ENCODE results near the gene LLGL2. TPM values are rescaled to one million over a fixed set of nuclear protein-coding genes. Genes with fewer than 3 reads are reported as not detected.

The LLGL2 gene
- total RNA-seq, 1 donor from 2014 or later = 111 TPM

- TF ChIP-seq CTCF (IDR thresholded peaks at IDR 0.05) = no peak
- peak in 1 of 2 donors; percentile 4 for ATAC-seq
- H3K27me3 ChIP-seq (ENCODE audit: low read depth) = no peaks in the 10 kb centered on the region
- H3K9me3 ChIP-seq = no peaks in the 10 kb centered on the region
- H3K27ac ChIP-seq = peak overlapping the region; percentile 86
- peaks cover 60% of the 10 kb centered on the region for H3K4me1 ChIP-seq
- H3K4me3 ChIP-seq = peak overlapping the region; percentile 68
- intact Hi-C loops (cut with DNase I) = no loop called here
- DNase-seq = peak; percentile 85
- peaks cover 26% of the 10 kb centered on the region for H3K36me3 ChIP-seq
These were observed 13.6 kb upstream of the LLGL2 start for GRCh38 chr17:75511610-75512575.

GRCh38 chr17:75512926-75513640 lies 12.4 kb upstream of the LLGL2 start:
- Histone ChIP-seq H3K9me3 (no peaks in the 10 kb centered on the region), H3K4me3 (peak overlapping the region; percentile 68), H3K36me3 (peaks cover 14% of the 10 kb centered on the region), H3K27me3 (ENCODE audit: low read depth) (no peaks in the 10 kb centered on the region), H3K4me1 (peaks cover 69% of the 10 kb centered on the region), H3K27ac (peak overlapping the region; percentile 86)
- intact Hi-C loops (cut with DNase I) = no loop called here
- ATAC-seq (no peak), DNase-seq (no peak)
- no peak for TF ChIP-seq CTCF (IDR thresholded peaks at IDR 0.05)

GRCh38 chr17:75513641-75514000 lies 11.9 kb upstream of the LLGL2 start:
- ATAC-seq = no peak
- Histone ChIP-seq H3K27ac (peak overlapping the region; percentile 86), H3K27me3 (ENCODE audit: low read depth) (no peaks in the 10 kb centered on the region), H3K36me3 (peaks cover 13% of the 10 kb centered on the region), H3K9me3 (no peaks in the 10 kb centered on the region), H3K4me1 (peaks cover 65% of the 10 kb centered on the region), H3K4me3 (peak overlapping the region; percentile 68)
- no peak for TF ChIP-seq CTCF (IDR thresholded peaks at IDR 0.05)
- intact Hi-C loops (cut with DNase I) = no loop called here
- peak; percentile 43 for DNase-seq

- Histone ChIP-seq H3K36me3 (peaks cover 14% of the 10 kb centered on the region), H3K27me3 (ENCODE audit: low read depth) (no peaks in the 10 kb centered on the region), H3K4me1 (peaks cover 59% of the 10 kb centered on the region), H3K4me3 (peak overlapping the region; percentile 68), H3K9me3 (no peaks in the 10 kb centered on the region), H3K27ac (peak overlapping the region; percentile 86)
- no peak for TF ChIP-seq CTCF (IDR thresholded peaks at IDR 0.05)
- ATAC-seq (no peak), DNase-seq (peak; percentile 57)
- intact Hi-C loops (cut with DNase I) = no loop called here
These were observed 11.1 kb upstream of the LLGL2 start for GRCh38 chr17:75514299-75514918.

- H3K4me3 ChIP-seq = peak overlapping the region; percentile 68
- DNase-seq (peak; percentile 51), ATAC-seq (peak; percentile 0 to 1)
- TF ChIP-seq CTCF (IDR thresholded peaks at IDR 0.05) = no peak
- no peaks in the 10 kb centered on the region for H3K9me3 ChIP-seq
- H3K27me3 ChIP-seq (ENCODE audit: low read depth) = no peaks in the 10 kb centered on the region
- peaks cover 18% of the 10 kb centered on the region for H3K36me3 ChIP-seq
- H3K27ac ChIP-seq = peak overlapping the region; percentile 86
- H3K4me1 ChIP-seq = peaks cover 59% of the 10 kb centered on the region
- intact Hi-C loops (cut with DNase I) = no loop called here
These were observed 10.5 kb upstream of the LLGL2 start for GRCh38 chr17:75514919-75515495.

Data from lower lobe of right lung (tissue), 2 donors.